SH-SY5Y (cell line): Measurements from ENCODE around the gene OSBPL3.

ENCODE experiments used
- GATA2 ChIP-seq: IDR thresholded peaks from 2 replicates; pipeline ENCODE4 v1.6.1; 2011; ENCODE audit warnings: mild to moderate bottlenecking, low read depth, low read length
- GATA3 ChIP-seq: IDR thresholded peaks from 2 replicates; pipeline ENCODE4 v1.6.1; 2011; ENCODE audit warnings: low read depth, mild to moderate bottlenecking, low read length, moderate library complexity

- TF ChIP-seq GATA2 (no peak), GATA3 (no peak)
Measured at GRCh38 chr7:24798261-24798660, 181.7 kb downstream of the OSBPL3 start.
